ENCODE results near the gene SLC35F3.

The SLC35F3 gene

GRCh38 chr1:234239515-234239914, 335.0 kb downstream of the SLC35F3 start:
- H2BK12ac ChIP-seq (ENCODE audit: low read length), result no peak overlapping the region
- no peak overlapping the region for H3K23ac ChIP-seq (ENCODE audit: low read depth, low read length, poor library complexity)
- H2BK120ac ChIP-seq (ENCODE audit: low read depth, low read length), result no peak overlapping the region
- no peak overlapping the region for H4K91ac ChIP-seq (ENCODE audit: low read depth, low read length, poor library complexity)
- H2BK5ac ChIP-seq (ENCODE audit: low read length), result no peak overlapping the region
- no peak overlapping the region for H3K14ac ChIP-seq (ENCODE audit: low read length)
- H3K27me3 ChIP-seq (ENCODE audit: control insufficient read depth in 3 of 3, insufficient read depth in 3 of 3, low read depth in 1 of 3, low read length in 3 of 3), result peaks cover 0 to 31% (median 0%) of the 10 kb centered on the region in 3 experiments
- H4K8ac ChIP-seq (ENCODE audit: low read depth, low read length), result no peak overlapping the region
- no peak overlapping the region for H3K9ac ChIP-seq (ENCODE audit: low read depth, low read length, poor library complexity)
- no peak overlapping the region for H3K4me2 ChIP-seq (ENCODE audit: insufficient read depth, low read length, poor library complexity, severe bottlenecking)
- H3K9me3 ChIP-seq (replicated peaks in 1 of 2; ENCODE audit: control insufficient read depth in 2 of 2, insufficient read depth in 1 of 2, low read depth in 1 of 2, low read length in 2 of 2), result no peaks in the 10 kb centered on the region
- no peak overlapping the region for H3K18ac ChIP-seq (ENCODE audit: low read length)
- no peak overlapping the region for H3K27ac ChIP-seq (replicated peaks; ENCODE audit: low read length)
- no peaks in the 10 kb centered on the region for H3K36me3 ChIP-seq (replicated peaks in 1 of 2; ENCODE audit: control insufficient read depth in 2 of 2, insufficient read depth in 2 of 2, low read length in 2 of 2)
- no peak overlapping the region for H2AK5ac ChIP-seq (ENCODE audit: low read depth, low read length)
- H3K4me3 ChIP-seq (ENCODE audit: low read length in 2 of 2), result no peak overlapping the region
- peaks cover 0 to 2% of the 10 kb centered on the region in 2 donors for H3K4me1 ChIP-seq (ENCODE audit: control insufficient read depth in 2 of 2, insufficient read depth in 1 of 2, low read depth in 1 of 2, low read length in 2 of 2)
- no peak for DNase-seq (ENCODE audit: low spot score)
- no peaks in the 10 kb centered on the region for H3K79me1 ChIP-seq (ENCODE audit: low read depth, low read length)
- H2AFZ ChIP-seq (ENCODE audit: low read length), result no peak overlapping the region
- H2BK15ac ChIP-seq (ENCODE audit: low read length), result no peak overlapping the region
- H3K4ac ChIP-seq (ENCODE audit: low read length), result no peak overlapping the region
- WGBS, 2 donors (ENCODE audit: extremely low coverage in 2 of 2, insufficient read length in 2 of 2, insufficient replicate concordance in 1 of 2), result no CpG with 5 or more reads among the region's 2 CpGs

GRCh38 chr1:234239936-234240335, 335.5 kb downstream of the SLC35F3 start:
- no peak overlapping the region for H4K8ac ChIP-seq (ENCODE audit: low read depth, low read length)
- H3K9me3 ChIP-seq (replicated peaks in 1 of 2; ENCODE audit: control insufficient read depth in 2 of 2, insufficient read depth in 1 of 2, low read depth in 1 of 2, low read length in 2 of 2), result no peaks in the 10 kb centered on the region
- H3K79me1 ChIP-seq (ENCODE audit: low read depth, low read length), result no peaks in the 10 kb centered on the region
- no peak overlapping the region for H3K14ac ChIP-seq (ENCODE audit: low read length)
- peaks cover 0 to 27% (median 0%) of the 10 kb centered on the region in 3 experiments for H3K27me3 ChIP-seq (ENCODE audit: control insufficient read depth in 3 of 3, insufficient read depth in 3 of 3, low read depth in 1 of 3, low read length in 3 of 3)
- H3K4me1 ChIP-seq (ENCODE audit: control insufficient read depth in 2 of 2, insufficient read depth in 1 of 2, low read depth in 1 of 2, low read length in 2 of 2), result peaks cover 0 to 2% of the 10 kb centered on the region in 2 donors
- no CpG with 5 or more reads among the region's 9 CpGs for WGBS, 2 donors (ENCODE audit: extremely low coverage in 2 of 2, insufficient read length in 2 of 2, insufficient replicate concordance in 1 of 2)
- H2BK5ac ChIP-seq (ENCODE audit: low read length), result no peak overlapping the region
- H3K9ac ChIP-seq (ENCODE audit: low read depth, low read length, poor library complexity), result no peak overlapping the region
- no peak overlapping the region for H2BK15ac ChIP-seq (ENCODE audit: low read length)
- no peak overlapping the region for H3K4ac ChIP-seq (ENCODE audit: low read length)
- H2AK5ac ChIP-seq (ENCODE audit: low read depth, low read length), result no peak overlapping the region
- H3K23ac ChIP-seq (ENCODE audit: low read depth, low read length, poor library complexity), result no peak overlapping the region
- no peaks in the 10 kb centered on the region for H3K36me3 ChIP-seq (replicated peaks in 1 of 2; ENCODE audit: control insufficient read depth in 2 of 2, insufficient read depth in 2 of 2, low read length in 2 of 2)
- no peak overlapping the region for H2BK12ac ChIP-seq (ENCODE audit: low read length)
- H3K4me3 ChIP-seq (ENCODE audit: low read length in 2 of 2), result no peak overlapping the region
- H2AFZ ChIP-seq (ENCODE audit: low read length), result no peak overlapping the region
- no peak overlapping the region for H2BK120ac ChIP-seq (ENCODE audit: low read depth, low read length)
- no peak overlapping the region for H3K4me2 ChIP-seq (ENCODE audit: insufficient read depth, low read length, poor library complexity, severe bottlenecking)
- no peak overlapping the region for H3K27ac ChIP-seq (replicated peaks; ENCODE audit: low read length)
- DNase-seq (ENCODE audit: low spot score), result no peak
- H3K18ac ChIP-seq (ENCODE audit: low read length), result no peak overlapping the region
- H4K91ac ChIP-seq (ENCODE audit: low read depth, low read length, poor library complexity), result no peak overlapping the region

GRCh38 chr1:234240680-234241079, 336.2 kb downstream of the SLC35F3 start:
- Histone ChIP-seq H2AK5ac (ENCODE audit: low read depth, low read length) (no peak overlapping the region), H3K4me2 (ENCODE audit: insufficient read depth, low read length, poor library complexity, severe bottlenecking) (no peak overlapping the region), H3K18ac (ENCODE audit: low read length) (no peak overlapping the region), H2BK15ac (ENCODE audit: low read length) (no peak overlapping the region), H3K14ac (ENCODE audit: low read length) (no peak overlapping the region), H3K4me3 (ENCODE audit: low read length in 2 of 2) (no peak overlapping the region), H3K9me3 (replicated peaks in 1 of 2; ENCODE audit: control insufficient read depth in 2 of 2, insufficient read depth in 1 of 2, low read depth in 1 of 2, low read length in 2 of 2) (no peaks in the 10 kb centered on the region), H2BK12ac (ENCODE audit: low read length) (no peak overlapping the region), H3K9ac (ENCODE audit: low read depth, low read length, poor library complexity) (no peak overlapping the region), H2AFZ (ENCODE audit: low read length) (no peak overlapping the region), H3K23ac (ENCODE audit: low read depth, low read length, poor library complexity) (no peak overlapping the region), H3K79me1 (ENCODE audit: low read depth, low read length) (no peaks in the 10 kb centered on the region), H4K91ac (ENCODE audit: low read depth, low read length, poor library complexity) (no peak overlapping the region), H3K4ac (ENCODE audit: low read length) (no peak overlapping the region), H2BK120ac (ENCODE audit: low read depth, low read length) (no peak overlapping the region), H4K8ac (ENCODE audit: low read depth, low read length) (no peak overlapping the region), H3K27me3 (ENCODE audit: control insufficient read depth in 3 of 3, insufficient read depth in 3 of 3, low read depth in 1 of 3, low read length in 3 of 3) (peaks cover 0 to 19% (median 0%) of the 10 kb centered on the region in 3 experiments), H3K27ac (replicated peaks; ENCODE audit: low read length) (no peak overlapping the region), H3K4me1 (ENCODE audit: control insufficient read depth in 2 of 2, insufficient read depth in 1 of 2, low read depth in 1 of 2, low read length in 2 of 2) (peaks cover 0 to 2% of the 10 kb centered on the region in 2 donors), H3K36me3 (replicated peaks in 1 of 2; ENCODE audit: control insufficient read depth in 2 of 2, insufficient read depth in 2 of 2, low read length in 2 of 2) (no peaks in the 10 kb centered on the region), H2BK5ac (ENCODE audit: low read length) (no peak overlapping the region)
- no peak for DNase-seq (ENCODE audit: low spot score)

GRCh38 chr1:234241941-234242490, 337.5 kb downstream of the SLC35F3 start:
- no peak overlapping the region for H3K4me2 ChIP-seq (ENCODE audit: insufficient read depth, low read length, poor library complexity, severe bottlenecking)
- no peak overlapping the region for H2AK5ac ChIP-seq (ENCODE audit: low read depth, low read length)
- H3K27me3 ChIP-seq (ENCODE audit: control insufficient read depth in 3 of 3, insufficient read depth in 3 of 3, low read depth in 1 of 3, low read length in 3 of 3), result peaks cover 0 to 13% (median 0%) of the 10 kb centered on the region in 3 experiments
- H2AFZ ChIP-seq (ENCODE audit: low read length), result no peak overlapping the region
- no peak for DNase-seq (ENCODE audit: low spot score)
- H4K91ac ChIP-seq (ENCODE audit: low read depth, low read length, poor library complexity), result no peak overlapping the region
- no peak overlapping the region for H2BK12ac ChIP-seq (ENCODE audit: low read length)
- H3K4me3 ChIP-seq (ENCODE audit: low read length in 2 of 2), result no peak overlapping the region
- H3K36me3 ChIP-seq (replicated peaks in 1 of 2; ENCODE audit: control insufficient read depth in 2 of 2, insufficient read depth in 2 of 2, low read length in 2 of 2), result no peaks in the 10 kb centered on the region
- H4K8ac ChIP-seq (ENCODE audit: low read depth, low read length), result no peak overlapping the region
- no peak overlapping the region for H2BK5ac ChIP-seq (ENCODE audit: low read length)
- no peaks in the 10 kb centered on the region for H3K9me3 ChIP-seq (replicated peaks in 1 of 2; ENCODE audit: control insufficient read depth in 2 of 2, insufficient read depth in 1 of 2, low read depth in 1 of 2, low read length in 2 of 2)
- no CpG with 5 or more reads among the region's 5 CpGs for WGBS, 2 donors (ENCODE audit: extremely low coverage in 2 of 2, insufficient read length in 2 of 2, insufficient replicate concordance in 1 of 2)
- H3K4me1 ChIP-seq (ENCODE audit: control insufficient read depth in 2 of 2, insufficient read depth in 1 of 2, low read depth in 1 of 2, low read length in 2 of 2), result peaks cover 0 to 2% of the 10 kb centered on the region in 2 donors
- H3K27ac ChIP-seq (replicated peaks; ENCODE audit: low read length), result no peak overlapping the region
- H2BK120ac ChIP-seq (ENCODE audit: low read depth, low read length), result no peak overlapping the region
- H3K18ac ChIP-seq (ENCODE audit: low read length), result no peak overlapping the region
- no peaks in the 10 kb centered on the region for H3K79me1 ChIP-seq (ENCODE audit: low read depth, low read length)
- no peak overlapping the region for H3K9ac ChIP-seq (ENCODE audit: low read depth, low read length, poor library complexity)
- H3K14ac ChIP-seq (ENCODE audit: low read length), result no peak overlapping the region
- no peak overlapping the region for H3K4ac ChIP-seq (ENCODE audit: low read length)
- H2BK15ac ChIP-seq (ENCODE audit: low read length), result no peak overlapping the region
- H3K23ac ChIP-seq (ENCODE audit: low read depth, low read length, poor library complexity), result no peak overlapping the region

Data from neuronal stem cell (in vitro differentiated cells).